GM19467 (cell line): ENCODE measurements around the gene SEMA4B.
"Not testable (repeated sequence)": the region's sequence is repeated elsewhere in the genome, so short reads cannot be mapped to it uniquely, and the experiment has no call there.

Experiments used
- ATAC-seq: cut with Tn5 transposase; IDR thresholded peaks from one replicate; pipeline ENCODE4 v1.9.1; 2021; ENCODE audit warnings: mild to moderate bottlenecking, moderate library complexity; ENCODE audit not compliant: unreplicated experiment

SEMA4B gene

DNA sequence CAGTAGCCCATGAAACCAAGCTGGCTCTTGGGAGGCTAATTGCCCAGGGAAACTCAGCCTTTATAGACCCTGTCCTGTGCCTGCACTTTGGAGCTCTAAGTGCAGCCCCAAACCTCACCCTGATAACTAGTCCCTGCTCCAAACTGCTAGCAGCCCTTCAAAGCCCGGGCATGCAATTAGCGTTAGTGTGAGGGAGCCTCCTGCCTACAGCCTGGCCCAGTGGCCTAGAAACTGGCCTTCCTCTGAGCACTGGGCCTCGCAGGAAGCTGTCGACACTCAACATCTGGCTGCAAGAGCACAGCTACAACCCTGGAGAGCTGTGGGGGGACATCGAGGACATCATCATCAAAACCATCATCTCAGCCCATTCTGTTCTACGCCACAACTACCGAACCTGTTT lies 56.6 kb downstream of the SEMA4B start:
- no peak for ATAC-seq

DNA sequence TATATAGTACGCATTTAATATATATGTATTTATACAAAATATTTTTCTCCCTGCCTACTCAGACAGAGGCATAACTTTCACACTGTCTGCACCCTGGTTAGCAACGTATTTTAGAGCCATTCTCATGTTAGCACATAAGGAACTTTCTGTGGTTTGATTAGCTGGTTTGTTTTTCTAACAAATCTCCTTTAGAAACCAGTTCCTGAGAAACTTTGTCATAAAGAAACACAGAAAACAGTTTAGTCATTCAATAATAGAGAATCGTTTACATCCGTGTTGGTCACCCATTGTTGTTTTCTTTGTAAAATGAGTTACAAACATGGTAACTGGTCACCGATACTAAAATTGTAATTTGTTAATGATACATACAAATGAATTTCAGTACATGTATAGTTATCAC lies 58.4 kb downstream of the SEMA4B start:
- ATAC-seq: peak; percentile 62

DNA sequence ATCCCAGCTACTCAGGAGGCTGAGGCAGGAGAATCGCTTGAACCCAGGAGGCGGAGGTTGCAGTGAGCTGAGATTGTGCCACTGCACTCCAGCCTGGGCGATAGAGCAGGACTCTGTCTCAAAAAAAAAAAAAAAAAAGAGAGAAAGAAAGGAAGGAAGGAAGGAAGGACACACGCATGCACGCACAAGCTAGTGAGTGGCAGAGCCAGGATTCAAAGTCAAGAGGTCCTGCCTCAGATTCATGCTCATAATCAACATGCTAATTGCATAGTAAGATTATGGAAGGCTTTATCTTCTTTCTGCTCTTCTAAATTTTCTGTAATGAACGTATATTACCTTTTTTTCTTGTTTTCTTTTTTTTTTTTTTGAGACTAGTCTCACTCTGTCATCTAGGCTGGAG lies 59.6 kb downstream of the SEMA4B start:
- not testable (repeated sequence) for ATAC-seq

DNA sequence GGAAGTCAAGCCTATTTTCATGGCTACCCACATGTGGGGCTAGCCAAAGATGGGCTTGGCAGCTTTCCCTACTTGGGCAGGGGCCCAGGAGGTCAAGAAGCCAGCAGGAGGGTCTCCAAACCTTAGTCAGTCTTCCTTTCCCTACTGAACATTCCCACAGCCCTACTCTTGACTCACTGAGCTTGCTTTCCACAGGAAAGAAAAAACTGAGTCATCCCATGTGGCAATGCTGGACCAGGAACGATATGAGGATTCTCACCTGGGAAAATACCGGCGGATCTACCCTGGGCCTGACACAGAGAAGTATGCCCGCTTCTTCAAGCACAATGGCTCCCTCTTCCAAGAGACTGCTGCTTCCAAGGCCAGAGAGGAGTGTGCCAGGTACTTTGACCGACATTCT lies 60.7 kb downstream of the SEMA4B start:
- no peak for ATAC-seq

DNA sequence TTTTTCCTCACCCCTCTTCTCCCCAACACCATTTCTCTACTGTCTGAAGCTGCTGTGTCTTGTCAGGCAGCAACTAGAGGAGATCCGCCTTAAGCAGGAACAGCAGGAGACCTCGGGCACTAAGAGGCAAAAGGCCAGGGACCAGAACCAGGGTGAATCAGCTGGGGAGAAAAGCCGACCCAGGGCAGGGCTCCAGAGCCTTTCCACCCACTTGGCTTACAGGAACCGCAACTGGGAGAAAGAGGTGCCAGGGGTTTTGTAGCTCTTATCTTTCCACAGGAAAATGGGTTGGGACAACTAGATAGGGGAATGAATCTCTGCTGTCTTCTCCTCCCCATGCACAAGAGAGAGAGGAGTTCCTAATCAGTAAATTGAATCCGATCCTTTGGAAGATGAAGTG lies 61.3 kb downstream of the SEMA4B start:
- ATAC-seq: no peak

DNA sequence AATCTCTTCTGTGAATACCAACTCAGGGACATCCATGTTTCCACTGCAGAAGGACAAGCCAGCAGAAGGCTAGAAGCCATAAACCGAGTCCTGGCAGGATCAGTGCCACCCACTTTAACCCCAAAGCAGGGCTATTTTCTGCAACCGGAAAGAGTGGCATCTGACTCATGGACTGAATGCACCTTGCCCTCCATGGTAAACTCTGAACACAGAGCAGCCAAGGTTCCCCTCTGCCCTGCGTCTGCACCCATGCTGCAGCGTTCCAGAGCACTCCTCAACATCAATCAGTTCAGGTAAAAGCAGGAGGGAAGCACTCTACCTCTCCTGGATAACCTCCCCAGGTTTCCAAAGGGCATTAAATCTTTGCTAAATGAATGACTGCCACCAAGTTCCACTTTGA lies 63.5 kb downstream of the SEMA4B start:
- ATAC-seq: no peak

DNA sequence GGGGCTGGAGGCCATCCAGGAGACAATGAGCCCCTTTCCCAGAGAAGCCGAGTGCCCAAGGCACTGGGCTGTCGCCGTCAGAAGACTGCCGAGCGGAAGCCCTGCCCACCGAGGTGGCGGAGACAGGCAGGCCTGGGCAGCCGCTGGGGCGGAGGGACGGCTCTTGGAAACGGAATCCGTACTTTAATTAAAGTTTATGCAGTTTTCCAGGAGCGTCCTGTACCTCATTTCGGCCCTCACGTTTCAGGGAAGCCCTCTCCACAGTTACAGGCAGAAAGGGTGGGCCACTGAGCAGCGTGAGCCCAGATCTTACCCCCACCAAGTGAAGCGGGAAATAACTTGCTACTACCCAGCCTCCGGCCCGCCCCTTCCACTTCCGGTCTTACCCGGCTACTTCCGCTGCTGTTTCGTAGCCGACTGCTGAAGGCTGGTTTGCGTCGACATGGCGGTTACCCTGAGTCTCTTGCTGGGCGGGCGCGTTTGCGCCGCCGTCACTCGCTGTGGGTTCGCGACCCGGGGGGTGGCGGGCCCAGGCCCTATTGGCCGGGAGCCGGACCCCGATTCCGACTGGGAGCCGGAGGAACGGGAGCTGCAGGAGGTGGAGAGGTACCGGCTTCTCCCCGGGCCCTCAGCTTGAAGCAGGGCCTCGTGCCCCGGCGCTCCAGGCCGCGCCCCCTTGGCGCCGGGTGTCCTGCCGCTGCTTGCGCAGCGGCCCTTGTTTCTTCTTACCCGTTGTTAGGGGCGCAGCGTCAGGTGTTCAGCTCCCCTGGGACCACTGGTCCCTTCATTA lies 64.3 kb downstream of the SEMA4B start, which contains the start of gene NGRN:
NGRN (plus strand) TSS at position 402 of the 790 bp plus-strand sequence; CDS start at position 443, 41 bp downstream.
- peak; percentile 90 for ATAC-seq

DNA sequence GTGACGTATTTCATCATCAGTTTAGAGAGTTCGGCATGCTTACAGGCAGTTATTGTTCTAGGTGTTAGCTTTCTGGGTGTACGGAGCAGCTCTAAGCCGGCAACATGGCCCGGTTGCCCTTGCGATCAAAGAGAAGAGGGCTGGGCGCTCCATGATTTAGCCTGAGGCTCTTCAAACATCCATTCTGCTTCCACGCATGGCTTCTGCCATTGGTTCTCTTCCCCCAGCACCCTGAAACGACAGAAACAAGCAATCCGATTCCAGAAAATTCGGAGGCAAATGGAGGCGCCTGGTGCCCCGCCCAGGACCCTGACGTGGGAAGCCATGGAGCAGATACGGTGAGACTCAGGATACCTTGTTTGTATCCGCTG lies 64.9 kb downstream of the SEMA4B start:
- ATAC-seq: peak; percentile 16

DNA sequence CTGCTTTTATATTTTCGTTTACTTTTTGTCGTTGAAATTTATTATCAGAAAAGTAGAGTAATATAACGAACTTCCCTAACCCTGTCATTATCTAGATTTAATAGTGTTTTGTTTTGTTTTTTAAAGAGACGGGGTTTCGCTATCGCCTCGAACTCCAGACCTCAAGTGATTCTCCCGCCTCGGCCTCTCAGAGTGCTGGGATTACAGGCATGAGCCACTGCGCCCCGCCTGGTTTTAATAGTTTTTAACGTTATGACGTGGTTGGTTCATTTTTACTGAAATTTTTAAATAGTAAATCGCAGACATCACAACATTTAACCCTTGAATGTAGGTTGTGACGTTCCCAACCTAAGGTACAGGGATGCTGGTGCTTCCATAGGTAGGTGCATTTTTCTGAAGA lies 65.4 kb downstream of the SEMA4B start:
- ATAC-seq: no peak

DNA sequence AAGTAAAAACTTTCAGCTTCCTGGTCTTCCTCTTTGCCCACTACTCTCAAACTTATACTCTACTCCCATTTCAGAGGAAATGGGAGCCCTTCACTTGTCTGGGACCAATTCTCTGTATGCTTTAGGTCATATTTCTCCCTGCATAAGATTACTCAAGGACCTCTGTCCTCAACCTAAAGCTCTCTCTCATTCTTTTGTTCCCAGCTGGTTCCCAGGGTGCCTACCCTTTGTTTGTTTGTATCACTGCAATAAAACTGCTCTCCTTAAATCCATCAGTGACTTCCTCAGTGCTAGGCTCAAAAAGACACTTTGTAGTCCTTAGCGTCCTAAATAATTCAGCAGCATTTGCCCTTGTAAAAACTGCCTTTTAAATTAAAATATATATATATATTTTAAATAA lies 67.3 kb downstream of the SEMA4B start:
- ATAC-seq: no peak

DNA sequence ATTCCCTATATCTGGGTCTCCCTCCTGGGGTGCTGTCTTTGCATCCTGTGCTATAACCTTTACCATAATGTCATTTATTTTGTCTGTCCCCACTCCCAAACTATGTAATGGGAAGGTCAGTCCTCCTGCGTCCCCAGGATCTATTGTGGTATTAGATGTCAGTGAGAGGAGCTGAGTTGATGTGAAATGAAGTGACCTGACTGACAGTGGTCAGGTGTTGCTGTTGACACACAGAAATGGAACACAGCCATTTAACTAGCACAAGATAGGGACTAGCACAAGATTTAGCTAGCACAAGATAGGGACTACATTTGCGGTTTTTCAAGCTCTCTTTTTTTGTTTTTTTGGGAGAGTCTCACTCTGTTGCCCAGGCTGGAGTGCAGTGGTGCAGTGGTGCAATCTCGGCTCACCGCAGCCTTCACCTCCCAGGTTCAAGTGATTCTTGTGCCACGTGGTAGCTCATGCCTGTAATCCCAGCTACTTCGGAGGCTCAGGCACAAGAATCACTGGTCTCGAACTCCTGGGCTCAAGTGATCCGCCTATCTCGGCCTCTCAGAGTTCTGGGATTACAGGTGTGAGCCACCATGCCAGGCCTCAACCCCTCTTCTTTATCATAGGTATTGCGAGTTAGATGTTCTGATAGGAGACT lies 69.5 kb downstream of the SEMA4B start:
- ATAC-seq: no peak

DNA sequence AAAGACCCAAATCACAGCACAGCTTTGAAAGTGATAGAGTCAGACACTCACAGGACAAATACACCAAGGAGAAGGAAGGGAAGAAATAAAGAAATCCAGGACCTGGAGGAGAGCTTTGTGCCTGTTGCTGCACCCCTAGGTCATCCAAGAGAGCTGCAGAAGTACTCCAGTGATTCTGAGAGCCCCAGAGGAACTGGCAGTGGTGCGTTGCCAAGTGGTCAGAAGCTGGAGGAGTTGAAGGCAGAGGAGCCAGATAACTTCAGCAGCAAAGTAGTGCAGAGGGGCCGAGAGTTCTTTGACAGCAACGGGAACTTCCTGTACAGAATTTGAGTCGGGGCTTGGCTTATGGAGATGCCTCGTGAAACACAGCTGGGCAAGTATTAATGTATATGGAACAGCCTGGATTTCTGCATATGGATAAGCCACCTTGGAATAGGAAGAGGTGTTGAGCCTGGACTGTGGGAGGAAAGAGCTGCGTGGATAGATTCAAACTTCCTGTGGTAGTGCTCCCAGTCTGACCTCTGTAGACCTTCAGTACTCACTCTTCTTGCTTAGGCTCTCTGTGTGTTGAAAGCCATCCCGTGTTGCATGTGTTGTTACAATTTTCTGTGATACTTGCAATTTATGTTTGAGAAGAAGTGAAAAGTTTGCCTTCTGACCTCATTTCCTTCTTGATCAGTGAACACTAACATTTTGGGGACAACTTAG lies 70.5 kb downstream of the SEMA4B start:
- no peak for ATAC-seq

DNA sequence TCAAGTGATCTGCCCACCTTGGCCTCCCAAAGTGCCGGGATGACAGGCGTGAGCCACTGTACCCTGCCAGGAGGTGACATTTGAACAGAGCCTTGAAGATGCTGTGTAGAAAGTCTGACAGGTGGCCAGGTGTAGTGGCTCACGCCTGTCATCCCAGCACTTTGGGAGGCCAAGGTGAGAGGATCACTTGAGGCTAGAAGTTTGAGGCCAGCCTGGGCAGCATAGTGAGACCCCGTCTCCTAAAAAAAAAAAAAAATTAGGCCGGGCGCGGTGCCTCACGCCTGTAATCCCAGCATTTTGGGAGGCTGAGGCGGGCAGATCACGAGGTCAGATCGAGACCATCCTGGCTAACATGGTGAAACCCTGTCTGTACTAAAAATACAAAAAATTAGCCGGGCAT lies 77.3 kb downstream of the SEMA4B start:
- ATAC-seq: not testable (repeated sequence)
